GM12878 (cell line): ENCODE data around the gene MGA. TPM values are rescaled to one million over a fixed set of nuclear protein-coding genes. Genes with fewer than 3 reads are reported as not detected.

Experiments
- ATAC-seq: fragments of 200-7000 bp; cut with Tn5 transposase; 3 replicates; pipeline ENCODE4 v1.9.1; 2020; ENCODE audit warnings: mild to moderate bottlenecking, moderate library complexity
- BruUV-seq: library from RNA; stranded (reverse); fragments of 400-500 nt; replicated peaks from 2 replicates; lab custom pipeline; 2021; lab: Mats Ljungman, UMichigan
- CTCF ChIA-PET: fragments of 300-600 bp; sonication (Branson Sonifier 250); formaldehyde crosslinking; extraction: SDS; loops from one replicate; lab custom pipeline; 2021; ENCODE audit warnings: inconsistent platforms; lab: Yijun Ruan, JAX
- POLR2A ChIA-PET: fragments of 350-600 bp; formaldehyde crosslinking; extraction: SDS; loops from one replicate; lab custom pipeline; 2021; ENCODE audit warnings: inconsistent platforms; lab: Charles Lee
- RAD21 ChIA-PET: fragments of 300-600 bp; sonication (Branson Sonifier 250); formaldehyde crosslinking; loops from one replicate; lab custom pipeline; 2023; ENCODE audit warnings: antibody characterized with exemption; ENCODE audit not compliant: unreplicated experiment; lab: Charles Lee
- SMC1A ChIA-PET: fragments of 300-600 bp; sonication (Branson Sonifier 250); formaldehyde crosslinking; loops from one replicate; lab custom pipeline; 2023; ENCODE audit not compliant: unreplicated experiment, uncharacterized antibody; lab: Charles Lee
- DNase-seq: peaks from one replicate; pipeline ENCODE4 v3.0.0-alpha.2; 2011; ENCODE audit warnings: low read depth, low spot score
- FAIRE-seq: peaks from 3 replicates; lab custom pipeline; 2011; peaks lifted over from hg19 to GRCh38; lab: Jason Lieb, UNC
- H2AFZ ChIP-seq: 2 replicates; pipeline ENCODE4 v1.6.0; 2011; ENCODE audit warnings: low read depth, low read length, control low read depth; ENCODE audit not compliant: control insufficient read depth
- H3K27ac ChIP-seq: 2 replicates; pipeline ENCODE4 v1.5.1; 2011; ENCODE audit warnings: control low read depth; ENCODE audit not compliant: control insufficient read depth, insufficient read depth
- H3K27me3 ChIP-seq, 2 experiments: replicated peaks in 1 of 2; 2 replicates each; pipeline versions ENCODE4 v1.6.0 to v1.6.1; 2011; ENCODE audit warnings: low read length in 1 of 2; ENCODE audit not compliant: control insufficient read depth in 2 of 2, insufficient read depth in 2 of 2
- H3K36me3 ChIP-seq, 2 experiments: 2 replicates each; pipeline ENCODE4 v1.5.1; 2011; ENCODE audit warnings: low read length in 1 of 2; ENCODE audit not compliant: control insufficient read depth in 2 of 2, insufficient read depth in 2 of 2
- H3K4me1 ChIP-seq: 2 replicates; pipeline ENCODE4 v1.6.1; 2011; ENCODE audit warnings: mild to moderate bottlenecking, low read length, moderate library complexity, mixed read lengths; ENCODE audit not compliant: control insufficient read depth, insufficient read depth
- H3K4me2 ChIP-seq: 2 replicates; pipeline ENCODE4 v1.6.0; 2011; ENCODE audit warnings: control low read depth; ENCODE audit not compliant: control insufficient read depth, insufficient read depth
- H3K4me3 ChIP-seq: fragments of 200-600 bp; sonication (generic); 2 replicates; pipeline ENCODE4 v1.5.1; 2016
- H3K79me2 ChIP-seq: 2 replicates; pipeline ENCODE4 v1.6.0; 2011; ENCODE audit warnings: low read length; ENCODE audit not compliant: control insufficient read depth, insufficient read depth
- H3K9ac ChIP-seq: 2 replicates; pipeline ENCODE4 v1.8.0; 2011; ENCODE audit warnings: low read length, control low read depth, mixed read lengths; ENCODE audit not compliant: control insufficient read depth, insufficient read depth
- H3K9me3 ChIP-seq: replicated peaks from 3 replicates; pipeline ENCODE4 v1.5.1; 2011; ENCODE audit warnings: mild to moderate bottlenecking, low read length; ENCODE audit not compliant: control insufficient read depth, insufficient read depth
- H4K20me1 ChIP-seq: 2 replicates; pipeline ENCODE4 v1.6.0; 2011; ENCODE audit not compliant: control insufficient read depth, insufficient read depth
- ATF7 ChIP-seq: fragments of 450-650 bp; IDR thresholded peaks from 2 replicates; pipeline ENCODE4 v1.6.1; 2016; ENCODE audit warnings: low read depth, mild to moderate bottlenecking
- BCL11A ChIP-seq: IDR thresholded peaks from 2 replicates; pipeline ENCODE4 v1.6.1; 2011; ENCODE audit warnings: low read depth, low read length
- EED ChIP-seq: sonication (generic); IDR thresholded peaks from 2 replicates; pipeline ENCODE4 v1.6.1; 2016; ENCODE audit warnings: antibody characterized with exemption, low read depth
- JUNB ChIP-seq: IDR thresholded peaks from 2 replicates; pipeline ENCODE4 v1.6.1; 2016; ENCODE audit warnings: antibody characterized with exemption, mild to moderate bottlenecking
- WGBS: methylation state at CpG from one replicate; pipeline ENCODE4 v1.1.6; 2016; ENCODE audit warnings: low lambda C conversion rate; ENCODE audit not compliant: insufficient replicate concordance, insufficient coverage; ENCODE audit errors: missing lambda C conversion rate; 5-methylcytosine and 5-hydroxymethylcytosine counted together
- in situ Hi-C: fragments of 300-500 bp; cut with MboI; formaldehyde crosslinking; loops from 9 replicates; pipeline ENCODE4 v1.14.3; 2018; ENCODE audit warnings: mixed read lengths
- intact Hi-C: fragments of 100-400 bp; cut with micrococcal nuclease; formaldehyde crosslinking; loops from one replicate; pipeline ENCODE4 v1.14.2; 2022; ENCODE audit not compliant: unreplicated experiment
- polyA plus RNA-seq, 11 experiments: library from polyadenylated mRNA; depleted of rRNA in 4 of 11; unstranded in 6 of 11; stranded (reverse) in 5 of 11; fragments of >200 nt; fragmentation: Nextera tagmentation in 4 of 11; fragmentation: Illumina TruSeq in 1 of 11; extraction: Ambion mirVana in 4 of 11; extraction: Trizol in 1 of 11; gene quantifications; 1 replicate in 1 of 11; 2 replicates in 10 of 11; pipeline versions ENCODE4 v1.2.1 to v1.2.3, GENCODE V29; 2011 to 2016; ENCODE audit warnings: inconsistent platforms in 2 of 11, missing spikeins in 2 of 11, low read depth in 1 of 11
- total RNA-seq, 4 experiments: library from RNA; depleted of rRNA in 3 of 4; stranded (reverse); fragments of >200 nt in 3 of 4; fragmentation: Illumina TruSeq in 1 of 4; extraction: Trizol in 1 of 4; gene quantifications; 2 replicates each; pipeline versions ENCODE4 v1.2.1 to v1.2.3, GENCODE V29; 2013 to 2021

Gene MGA
- total and polyA plus RNA-seq, 10 of the 15 experiments (the other 5 are each of a cell fraction or from before 2014, with no cell fraction given) = 2.6 to 29.6 (median 17.0) TPM

DNA sequence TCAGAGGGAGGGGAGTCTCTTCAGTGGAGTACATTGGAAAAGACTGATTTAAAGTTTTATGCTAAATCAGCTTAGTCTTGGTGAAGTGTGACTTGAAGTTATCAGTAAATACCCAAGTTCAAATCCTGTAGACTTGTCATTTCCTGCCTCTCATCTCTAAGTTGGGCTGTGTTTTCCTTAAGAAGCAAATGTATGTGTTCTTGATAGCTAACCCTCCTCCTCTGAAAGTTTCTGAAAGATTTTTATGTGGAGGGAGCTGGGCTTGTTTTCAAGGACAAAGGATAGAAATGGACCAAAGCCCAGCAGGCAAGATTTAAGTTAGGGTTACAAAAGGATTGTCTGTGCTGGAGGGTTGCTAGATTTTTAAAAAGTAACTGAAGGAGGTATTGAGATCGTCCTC lies 118.3 kb downstream of the MGA start:
- Histone ChIP-seq H3K4me1 (peaks cover 17% of the 10 kb centered on the region), H2AFZ (no peak overlapping the region), H4K20me1 (no peaks in the 10 kb centered on the region), H3K27ac (no peak overlapping the region), H3K4me2 (no peak overlapping the region), H3K79me2 (peaks cover 48% of the 10 kb centered on the region), H3K4me3 (peak overlapping the region; percentile 39; the same call in 1 of the 2 replicates), H3K36me3 (no peaks in the 10 kb centered on the region), H3K27me3 (no peaks in the 10 kb centered on the region), H3K9ac (no peak overlapping the region), H3K9me3 (no peaks in the 10 kb centered on the region)
- DNase-seq = no peak
- SMC1A ChIA-PET = interaction anchor here (1.1 to 9.6 kb wide), 5 partner anchors 14 to 126 kb away, joined by 3 to 268 read pairs (median 5); no protein-coding TSS in a partner anchor
- CTCF ChIA-PET = interaction anchor here (0.8 to 11.4 kb wide), 9 partner anchors 10 to 313 kb away, joined by 3 to 365 read pairs (median 4); partner anchors contain the start of gene MGA
- FAIRE-seq = no peak
- BruUV-seq = no TSS peak
- POLR2A ChIA-PET = interaction anchor here (11.3 kb wide), 1 partner anchor 14 kb away, joined by 170 read pairs; no protein-coding TSS in a partner anchor
- no peak for TF ChIP-seq JUNB
- ATAC-seq = no peak
- 100% methylated on average over 1 of the region's 1 CpG for WGBS
- in situ Hi-C loops = no loop called here
- RAD21 ChIA-PET = interaction anchor here (0.9 to 10.2 kb wide), 4 partner anchors 14 to 126 kb away, joined by 3 to 305 read pairs (median 86); no protein-coding TSS in a partner anchor
- intact Hi-C loops = no loop called here

DNA sequence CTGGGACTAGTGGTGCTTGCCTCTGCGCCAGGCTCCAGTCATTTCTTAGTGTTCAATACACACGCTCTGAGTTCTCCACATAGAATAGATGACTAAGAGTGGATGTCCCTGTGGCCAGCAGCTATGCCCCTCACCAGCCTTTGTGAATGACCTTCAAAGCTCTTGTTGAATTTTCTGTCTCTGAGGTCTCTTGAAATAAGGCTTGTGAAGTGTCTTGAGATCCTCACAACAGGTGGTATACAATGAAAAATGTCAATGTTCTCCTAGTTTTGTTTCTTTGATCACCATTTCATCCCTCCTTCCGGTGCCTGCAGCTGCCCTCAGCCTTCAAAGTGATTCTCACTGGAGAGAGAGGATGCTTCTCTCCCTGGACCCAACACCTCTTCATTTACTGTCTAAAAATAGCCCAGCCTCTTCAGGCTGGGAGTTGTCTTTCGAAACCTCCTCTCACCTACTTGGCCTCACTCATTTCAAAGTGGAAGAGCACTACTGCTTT lies 119.5 kb downstream of the MGA start:
- TF ChIP-seq ATF7 (no peak), EED (0 out of 2 replicates have a peak, but pooled peaks have one; percentile 19), BCL11A (no peak)
- peak overlapping the region; percentile 36 for H3K4me2 ChIP-seq
- no peaks in the 10 kb centered on the region for H3K27me3 ChIP-seq
- ChIA-PET SMC1A (interaction anchor here (1.2 to 9.6 kb wide), 5 partner anchors 13 to 32 kb away, joined by 4 to 268 read pairs (median 10); no protein-coding TSS in a partner anchor), CTCF (interaction anchor here (1.0 to 11.4 kb wide), 6 partner anchors 9 to 32 kb away, joined by 3 to 365 read pairs (median 4); no protein-coding TSS in a partner anchor), RAD21 (interaction anchor here (1.0 to 9.7 kb wide), 3 partner anchors 8 to 31 kb away, joined by 3 to 169 read pairs (median 3); no protein-coding TSS in a partner anchor), POLR2A (interaction anchor here (11.3 kb wide), 1 partner anchor 13 kb away, joined by 170 read pairs; no protein-coding TSS in a partner anchor)
- in situ Hi-C loops (no loop called here), intact Hi-C loops (no loop called here)
- H3K4me1 ChIP-seq = peaks cover 17% of the 10 kb centered on the region
- ATAC-seq (no peak; the same call in 2 of the 3 replicates), FAIRE-seq (no peak), DNase-seq (no peak)
- H3K27ac ChIP-seq = peak overlapping the region; percentile 7; the same call in 1 of the 2 replicates
- H2AFZ ChIP-seq = no peak overlapping the region
- no peaks in the 10 kb centered on the region; the same call in 2 of the 3 replicates for H3K9me3 ChIP-seq
- no peaks in the 10 kb centered on the region for H4K20me1 ChIP-seq
- peak overlapping the region; percentile 47; the same call in 1 of the 2 replicates for H3K4me3 ChIP-seq
- BruUV-seq = no TSS peak
- WGBS = 95% methylated on average over 4 of the region's 4 CpGs
- no peak overlapping the region for H3K9ac ChIP-seq
- peaks cover 52% of the 10 kb centered on the region for H3K79me2 ChIP-seq
- no peaks in the 10 kb centered on the region for H3K36me3 ChIP-seq
